NCI-H187 (cell line): Measurements from ENCODE around the gene VCAM1.
"Not testable (repeated sequence)": the region's sequence is repeated elsewhere in the genome, so short reads cannot be mapped to it uniquely, and the experiment has no call there.

ENCODE experiments used
- DNase-seq, 2 experiments: peaks; one replicate each; lab custom pipeline; 2025; lab: John Stamatoyannopoulos, UW

VCAM1 gene, protein sequence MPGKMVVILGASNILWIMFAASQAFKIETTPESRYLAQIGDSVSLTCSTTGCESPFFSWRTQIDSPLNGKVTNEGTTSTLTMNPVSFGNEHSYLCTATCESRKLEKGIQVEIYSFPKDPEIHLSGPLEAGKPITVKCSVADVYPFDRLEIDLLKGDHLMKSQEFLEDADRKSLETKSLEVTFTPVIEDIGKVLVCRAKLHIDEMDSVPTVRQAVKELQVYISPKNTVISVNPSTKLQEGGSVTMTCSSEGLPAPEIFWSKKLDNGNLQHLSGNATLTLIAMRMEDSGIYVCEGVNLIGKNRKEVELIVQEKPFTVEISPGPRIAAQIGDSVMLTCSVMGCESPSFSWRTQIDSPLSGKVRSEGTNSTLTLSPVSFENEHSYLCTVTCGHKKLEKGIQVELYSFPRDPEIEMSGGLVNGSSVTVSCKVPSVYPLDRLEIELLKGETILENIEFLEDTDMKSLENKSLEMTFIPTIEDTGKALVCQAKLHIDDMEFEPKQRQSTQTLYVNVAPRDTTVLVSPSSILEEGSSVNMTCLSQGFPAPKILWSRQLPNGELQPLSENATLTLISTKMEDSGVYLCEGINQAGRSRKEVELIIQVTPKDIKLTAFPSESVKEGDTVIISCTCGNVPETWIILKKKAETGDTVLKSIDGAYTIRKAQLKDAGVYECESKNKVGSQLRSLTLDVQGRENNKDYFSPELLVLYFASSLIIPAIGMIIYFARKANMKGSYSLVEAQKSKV

DNA sequence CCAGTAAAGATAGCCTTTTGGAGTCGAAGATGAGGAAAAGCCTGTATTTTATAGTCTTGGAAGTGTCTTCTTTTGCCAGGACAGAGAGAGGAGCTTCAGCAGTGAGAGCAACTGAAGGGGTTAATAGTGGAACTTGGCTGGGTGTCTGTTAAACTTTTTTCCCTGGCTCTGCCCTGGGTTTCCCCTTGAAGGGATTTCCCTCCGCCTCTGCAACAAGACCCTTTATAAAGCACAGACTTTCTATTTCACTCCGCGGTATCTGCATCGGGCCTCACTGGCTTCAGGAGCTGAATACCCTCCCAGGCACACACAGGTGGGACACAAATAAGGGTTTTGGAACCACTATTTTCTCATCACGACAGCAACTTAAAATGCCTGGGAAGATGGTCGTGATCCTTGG, at the start of gene VCAM1:
VCAM1 (plus strand) TSS at position 253 of the 400 bp plus-strand sequence; CDS start at position 372, 119 bp downstream.
- DNase-seq = no peak

DNA sequence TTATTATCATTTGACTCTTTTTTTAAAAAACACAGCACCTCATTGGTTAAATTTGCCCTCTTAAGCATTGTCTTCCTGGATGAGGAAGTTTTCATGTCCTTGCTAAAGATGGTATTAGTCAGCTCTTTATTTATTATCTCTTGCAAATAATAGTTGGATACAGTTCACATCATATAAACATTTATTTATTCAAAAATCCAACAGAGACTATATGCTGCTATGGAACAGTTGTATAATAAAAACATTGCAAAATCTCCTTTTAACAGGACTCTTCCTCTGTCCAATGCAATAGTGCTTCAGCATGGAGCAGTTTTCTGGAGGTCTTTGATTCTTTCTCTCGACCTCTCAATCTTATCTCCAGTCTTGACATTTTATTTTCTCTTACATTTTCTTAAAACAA, 49.5 kb upstream of the VCAM1 start:
- DNase-seq = no peak

DNA sequence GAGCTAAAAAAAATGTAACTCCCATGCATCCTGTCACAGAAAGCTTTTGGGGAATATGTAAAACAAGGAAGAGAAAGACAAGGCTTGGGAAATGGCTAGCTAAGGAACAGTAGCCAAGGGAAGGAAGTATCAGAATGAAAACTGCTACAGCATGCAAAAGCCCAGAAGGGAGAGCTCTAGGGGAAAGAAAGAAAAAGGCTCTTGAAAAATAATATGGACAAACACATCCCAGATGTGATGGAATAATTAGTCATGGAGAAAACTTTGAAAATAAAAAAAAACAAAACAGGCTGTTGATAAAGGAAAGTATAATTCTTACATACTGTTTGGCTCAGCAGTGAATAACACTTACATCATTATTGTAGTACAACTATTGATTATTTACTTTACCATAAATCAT, 47.9 kb upstream of the VCAM1 start:
- no peak for DNase-seq

DNA sequence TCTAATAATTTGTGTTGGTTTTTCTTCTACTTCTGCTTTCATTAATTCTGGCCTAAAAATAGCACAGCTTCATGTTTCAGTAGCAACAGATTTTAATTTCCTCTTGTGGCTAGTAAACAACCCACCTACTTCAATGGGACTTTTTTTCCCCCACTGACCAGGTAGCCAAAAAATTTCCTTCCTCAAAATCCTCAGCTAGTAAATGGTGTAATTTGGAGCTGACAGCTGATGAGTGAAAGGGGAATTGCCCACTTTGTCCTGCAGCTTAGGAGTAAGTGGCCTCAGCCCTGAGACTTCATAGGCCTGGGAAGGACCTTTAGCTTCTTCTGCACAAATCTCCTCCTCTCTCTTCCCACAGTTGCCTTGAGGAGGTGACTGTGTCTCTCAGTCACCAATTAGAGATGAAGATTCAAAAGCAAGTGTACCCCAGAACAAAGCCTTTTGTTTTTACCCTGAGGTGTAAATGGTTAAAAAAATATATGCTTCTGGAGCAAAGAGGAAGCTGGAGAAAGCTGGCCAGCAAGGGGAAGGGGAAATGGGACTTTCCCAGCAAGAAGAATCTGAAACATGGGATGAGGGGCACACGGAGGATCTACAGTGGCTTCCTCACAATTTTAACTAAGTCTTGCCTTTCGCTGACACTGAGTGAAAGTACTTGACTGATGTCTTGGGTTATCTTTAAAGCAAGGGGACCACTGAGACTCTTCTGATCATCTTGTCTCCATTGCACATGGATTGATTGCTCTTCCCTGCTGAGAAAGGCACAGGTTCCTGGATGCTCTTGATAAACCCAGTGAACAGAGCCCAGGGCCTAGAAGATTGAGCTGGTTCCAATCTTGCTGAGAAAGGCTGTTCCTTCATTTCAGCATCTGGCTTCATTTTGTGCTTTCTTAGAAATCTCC, 35.8 kb upstream of the VCAM1 start:
- DNase-seq = no peak

DNA sequence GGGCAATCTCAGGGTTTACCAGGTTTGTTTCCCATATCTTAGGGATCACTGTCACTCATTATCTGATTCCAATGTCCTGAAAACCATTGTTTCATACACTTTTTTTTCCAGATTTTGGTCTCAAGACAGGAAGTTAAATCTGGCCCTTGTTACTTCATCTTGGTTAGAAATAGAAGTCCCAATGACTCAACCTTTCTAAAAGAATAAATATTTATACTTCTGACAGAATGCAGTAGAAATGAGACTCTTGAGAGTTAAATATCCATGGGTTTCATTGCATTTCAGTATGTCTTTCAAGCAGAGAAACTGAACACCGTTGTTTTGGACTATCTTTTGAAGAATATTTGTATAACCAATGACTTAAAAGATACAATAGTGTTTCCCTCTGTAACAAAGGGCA, 19.8 kb upstream of the VCAM1 start:
- DNase-seq = no peak

DNA sequence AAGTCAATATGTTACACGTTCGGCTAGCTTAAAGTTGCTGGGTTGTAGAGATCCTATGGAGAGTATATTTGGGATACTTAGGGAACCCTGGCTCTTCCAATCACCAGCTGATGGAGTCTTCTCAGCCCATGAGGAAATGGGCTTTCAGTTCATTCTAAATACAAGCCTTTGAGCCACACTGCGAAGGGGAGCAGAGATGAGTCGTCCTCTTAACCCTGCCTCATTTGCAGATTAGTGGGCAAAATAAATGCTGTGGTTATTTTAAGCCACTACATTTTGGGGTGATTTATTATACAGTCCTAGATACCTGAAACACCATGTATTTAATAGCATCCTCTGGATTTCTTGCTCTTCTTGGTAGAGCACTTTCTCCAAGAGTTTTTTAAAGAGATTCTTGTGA, 19.0 kb upstream of the VCAM1 start:
- no peak for DNase-seq

DNA sequence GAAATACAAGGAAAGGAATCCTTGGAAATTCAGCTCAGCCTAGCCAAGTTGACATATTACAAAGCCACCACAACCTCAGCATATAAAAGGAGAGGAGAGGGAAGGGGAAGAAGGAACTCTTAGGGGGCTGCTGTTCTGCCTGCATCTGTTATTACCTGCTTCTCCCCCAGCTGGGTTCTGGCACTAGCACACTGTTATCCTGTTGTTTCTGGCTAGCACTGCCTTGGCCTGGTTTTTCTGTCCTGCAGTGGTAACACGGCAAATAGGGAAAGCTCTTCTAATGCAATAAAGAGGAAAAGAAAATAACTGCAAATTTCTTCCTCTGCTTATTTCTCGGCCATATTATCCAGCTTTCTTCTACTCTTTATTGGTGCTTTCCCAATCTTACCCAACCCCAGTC, 16.5 kb upstream of the VCAM1 start:
- no peak for DNase-seq

DNA sequence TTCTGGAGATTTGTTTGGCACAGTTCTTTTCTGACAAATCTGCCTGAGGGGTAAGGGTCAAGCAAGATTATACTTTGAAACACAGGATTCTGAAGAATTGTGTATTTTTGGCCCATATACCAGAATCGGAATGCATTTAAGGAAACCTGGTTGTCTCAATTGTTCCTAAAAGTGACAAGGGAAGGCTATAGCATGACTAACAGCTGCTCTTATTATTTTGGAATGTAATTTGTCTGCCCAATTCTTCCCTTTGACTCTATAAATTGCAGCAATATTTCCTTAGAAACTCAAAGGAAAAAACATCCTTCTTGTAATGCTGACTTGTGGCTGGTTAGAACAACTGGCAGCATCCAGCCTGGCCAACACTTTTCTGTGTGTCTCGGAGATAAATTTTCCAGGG, 15.8 kb upstream of the VCAM1 start:
- no peak for DNase-seq

DNA sequence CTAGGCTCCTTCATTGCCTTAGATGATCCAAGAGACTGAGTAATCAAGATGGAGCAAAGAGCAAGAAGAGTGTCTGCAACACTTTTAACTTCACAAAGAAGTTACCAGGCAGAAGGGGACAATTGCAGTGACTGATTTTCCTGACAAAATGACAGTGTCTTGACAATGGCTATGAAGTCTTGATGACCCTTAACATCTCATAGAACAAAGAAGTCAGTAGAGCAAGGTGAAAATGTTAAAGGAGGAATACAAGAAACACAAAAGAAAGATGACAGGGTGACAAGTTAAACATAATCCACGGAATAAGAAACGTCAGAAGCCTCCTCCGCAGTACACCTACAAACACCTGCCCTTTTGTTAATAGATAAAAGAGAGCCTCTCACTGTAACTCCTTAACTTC, 15.1 kb upstream of the VCAM1 start:
- DNase-seq = no peak

DNA sequence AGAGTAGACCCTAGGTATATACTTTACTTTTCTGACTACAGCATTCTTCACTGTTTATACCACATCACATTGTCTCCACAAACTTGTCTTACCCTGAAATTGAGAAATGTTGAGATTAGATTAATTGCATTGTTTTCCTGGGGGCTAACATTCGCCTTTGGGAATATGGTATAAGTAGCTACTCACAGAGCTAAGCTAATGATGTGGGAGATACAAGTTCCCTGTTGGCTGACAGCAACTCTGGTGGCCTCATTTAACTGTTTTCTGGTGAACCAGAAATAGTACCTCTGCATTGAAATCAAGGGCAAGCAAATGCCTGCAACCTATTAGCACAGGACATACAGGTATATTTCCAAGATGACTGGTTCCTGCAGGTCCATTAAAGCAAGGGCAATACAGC, 13.2 kb upstream of the VCAM1 start:
- no peak for DNase-seq

DNA sequence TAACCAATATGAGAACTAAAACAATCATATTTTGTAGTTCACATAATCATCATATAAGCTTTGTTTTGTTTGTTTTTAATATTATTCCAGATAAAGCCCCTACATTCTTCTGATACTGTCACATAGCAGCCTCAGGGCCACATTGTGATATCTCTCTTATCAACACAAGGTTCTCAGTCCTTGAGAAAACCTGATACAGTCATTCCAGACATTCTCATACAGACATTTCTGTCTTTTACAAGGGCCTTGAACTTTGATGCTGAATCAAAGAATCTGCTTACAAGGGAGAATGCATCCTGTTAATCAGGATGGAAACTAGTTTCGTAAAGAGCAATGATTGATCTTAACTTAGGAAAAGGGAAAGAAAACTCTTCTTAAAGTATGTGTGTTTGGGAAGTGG, 12.7 kb upstream of the VCAM1 start:
- DNase-seq = no peak

DNA sequence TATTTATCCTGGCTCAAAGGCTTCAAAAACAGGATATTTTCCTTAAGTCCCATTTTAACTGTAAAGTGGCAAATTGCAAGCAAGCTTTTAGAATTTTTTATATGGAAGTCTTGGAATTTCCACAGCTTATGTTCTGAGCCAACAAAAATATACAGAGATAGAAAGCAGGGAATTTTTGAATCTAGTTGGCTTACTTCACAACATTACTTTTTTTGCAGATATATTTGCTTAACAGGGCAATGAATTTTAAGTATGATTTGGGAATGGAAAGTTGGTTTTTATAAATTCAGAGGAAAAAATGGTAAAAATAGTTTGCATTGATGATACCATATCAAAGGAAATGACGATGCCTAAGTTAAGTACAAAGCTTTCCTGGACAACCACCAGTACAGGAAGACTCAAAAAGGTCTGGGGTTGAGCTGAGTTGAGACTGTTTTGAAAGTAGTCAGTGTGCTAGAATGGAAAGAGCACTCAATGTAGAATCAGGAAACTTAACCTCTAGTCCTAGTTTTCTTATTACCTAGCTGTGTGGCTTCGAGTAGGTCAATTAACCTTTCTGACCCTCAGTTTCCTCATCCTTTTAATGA, 11.0 kb upstream of the VCAM1 start:
- DNase-seq = no peak

DNA sequence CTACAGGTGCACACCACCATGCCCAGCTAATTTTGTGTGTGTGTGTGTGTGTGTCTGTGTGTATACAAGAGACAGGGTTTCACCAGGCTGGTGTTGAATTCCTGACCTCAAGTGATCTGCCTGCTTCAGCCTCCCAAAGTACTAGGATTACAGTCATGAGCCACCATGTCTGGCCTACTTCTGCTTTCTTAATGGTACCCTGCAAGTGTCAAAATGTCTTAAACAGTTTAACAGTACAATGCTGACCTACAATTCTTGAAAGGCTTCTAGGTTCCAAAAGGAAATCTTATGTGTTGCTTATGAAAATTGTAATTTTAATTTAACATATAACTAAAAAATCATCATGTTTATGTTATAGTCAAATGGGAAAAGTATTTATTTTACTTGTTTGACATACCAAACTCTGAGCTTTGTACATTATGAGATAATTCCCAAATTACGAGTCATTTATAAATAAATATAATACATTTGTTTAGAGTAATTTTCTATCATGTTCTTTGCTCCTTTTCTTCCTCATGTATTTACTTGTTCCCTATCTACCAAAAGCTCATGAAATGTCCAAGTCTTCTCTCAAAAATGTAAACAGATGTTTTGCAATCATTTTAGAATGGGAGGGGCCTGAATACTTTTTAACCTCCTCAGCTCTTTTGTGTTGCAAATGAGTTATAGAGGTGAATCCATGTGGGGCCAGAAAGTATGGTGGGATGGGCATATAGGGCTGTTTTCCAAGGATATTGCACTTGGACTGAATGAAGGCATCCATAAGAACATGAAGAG, 8.4 kb upstream of the VCAM1 start:
- DNase-seq = no peak

DNA sequence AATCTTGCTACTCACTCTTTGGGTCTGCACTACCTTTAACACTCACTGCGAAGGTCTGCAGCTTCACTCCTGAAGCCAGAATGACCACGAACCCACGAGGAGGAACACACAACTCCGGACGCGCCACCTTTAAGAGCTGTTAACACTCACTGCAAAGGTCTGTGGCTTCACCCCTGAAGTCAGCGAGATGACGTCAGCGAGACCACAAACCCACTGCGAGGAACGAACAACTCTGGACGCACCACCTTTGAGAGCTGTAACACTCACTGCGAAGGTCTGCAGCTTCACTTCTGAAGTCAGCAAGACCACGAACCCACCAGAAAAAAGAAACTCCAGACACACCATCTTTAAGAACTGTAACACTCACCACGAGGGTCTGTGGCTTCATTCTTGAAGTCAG, 6.5 kb upstream of the VCAM1 start:
- not testable (repeated sequence) for DNase-seq

DNA sequence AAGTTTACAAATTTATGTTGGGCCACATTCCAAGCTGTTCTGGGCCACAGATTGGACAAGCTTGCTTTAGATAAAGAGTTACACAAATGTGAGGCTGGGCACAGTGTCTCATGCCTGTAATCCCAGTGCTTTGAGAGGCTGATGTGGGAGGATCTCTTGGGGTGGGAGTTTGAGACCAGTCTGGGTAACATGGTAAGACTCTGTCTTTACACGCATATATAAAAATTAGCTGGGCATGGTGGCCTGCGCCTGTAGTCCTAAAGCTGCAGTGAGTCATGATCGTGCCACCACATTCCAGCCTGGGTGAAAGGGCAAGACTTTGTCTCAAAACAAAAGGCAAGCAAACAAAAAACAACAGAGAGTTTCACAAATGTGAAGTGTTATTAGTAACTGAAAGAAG, 5.9 kb upstream of the VCAM1 start:
- no peak for DNase-seq

DNA sequence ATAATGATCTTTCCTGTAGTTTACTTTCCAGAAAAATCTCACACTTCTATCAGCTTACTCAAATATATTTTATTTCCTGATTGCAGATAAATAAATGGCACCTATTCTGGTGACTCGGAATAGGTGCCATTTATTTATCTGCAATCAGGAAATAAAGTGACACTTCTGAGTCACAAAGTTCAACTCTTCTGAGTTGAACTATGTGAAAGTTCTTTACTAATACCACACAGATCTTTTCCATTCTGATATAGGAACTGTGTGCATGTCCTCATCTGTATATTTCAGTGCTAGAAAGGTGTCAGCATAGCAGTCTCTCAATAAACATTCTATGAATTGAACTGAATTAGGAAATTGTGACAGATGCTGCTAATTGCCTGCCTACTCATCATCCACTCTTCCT, 4.9 kb upstream of the VCAM1 start:
- DNase-seq = no peak

DNA sequence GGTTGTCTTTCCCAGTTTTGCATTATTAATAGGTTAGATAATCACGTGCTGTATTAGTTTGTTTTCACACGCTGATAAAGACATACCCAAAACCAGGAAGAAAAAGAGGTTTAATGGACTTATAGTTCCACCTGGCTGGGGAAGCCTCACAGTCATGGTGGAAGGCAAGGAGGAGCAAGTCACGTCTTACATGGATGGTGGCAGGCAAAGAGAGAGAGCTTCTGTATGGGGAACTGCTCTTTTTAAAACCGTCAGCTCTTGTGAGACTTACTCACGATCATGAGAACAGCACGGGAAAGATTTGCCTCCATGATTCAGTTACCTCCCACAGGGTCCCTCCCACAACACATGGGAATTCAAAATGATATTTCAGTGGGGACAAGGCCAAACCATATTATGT, 2.3 kb upstream of the VCAM1 start:
- DNase-seq = no peak

DNA sequence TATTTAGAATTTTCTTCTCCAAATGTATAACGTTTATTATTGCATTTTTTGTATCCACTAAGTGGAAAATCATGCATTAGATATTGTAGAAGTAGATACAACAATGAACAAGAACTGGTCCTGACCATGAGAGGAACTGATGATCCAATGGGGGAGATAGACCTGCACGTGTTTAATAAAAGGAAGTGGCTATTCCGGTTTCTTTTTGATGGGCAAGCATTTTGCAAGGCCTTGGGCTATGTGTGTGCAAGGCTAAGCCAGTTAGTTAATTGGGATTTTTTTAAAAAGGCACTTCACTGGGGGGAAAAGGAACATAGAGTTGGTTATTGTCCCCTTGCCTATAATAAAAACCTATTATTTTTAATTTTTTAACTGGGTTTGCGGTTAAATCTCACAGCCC, 961 bp upstream of the VCAM1 start:
- DNase-seq = no peak

DNA sequence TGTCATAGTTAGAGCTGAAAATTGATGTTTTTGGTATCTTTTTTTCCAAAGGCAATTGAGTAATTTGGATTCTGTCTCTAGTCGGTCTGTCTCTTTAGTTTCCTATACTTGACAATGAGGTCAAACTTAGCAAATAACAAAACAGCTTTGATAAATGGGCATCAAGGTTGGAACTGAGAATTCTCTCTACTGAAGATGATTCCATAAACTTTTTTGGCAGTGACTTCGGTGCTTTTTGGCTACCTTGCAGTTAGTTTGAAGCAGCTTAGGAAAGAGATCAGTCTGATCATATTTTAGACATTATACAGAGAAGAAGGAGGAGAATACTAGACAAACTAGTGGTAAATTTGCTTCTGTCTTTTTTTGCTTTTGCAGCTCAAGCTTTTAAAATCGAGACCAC, 559 bp downstream of the VCAM1 start:
- DNase-seq = no peak

DNA sequence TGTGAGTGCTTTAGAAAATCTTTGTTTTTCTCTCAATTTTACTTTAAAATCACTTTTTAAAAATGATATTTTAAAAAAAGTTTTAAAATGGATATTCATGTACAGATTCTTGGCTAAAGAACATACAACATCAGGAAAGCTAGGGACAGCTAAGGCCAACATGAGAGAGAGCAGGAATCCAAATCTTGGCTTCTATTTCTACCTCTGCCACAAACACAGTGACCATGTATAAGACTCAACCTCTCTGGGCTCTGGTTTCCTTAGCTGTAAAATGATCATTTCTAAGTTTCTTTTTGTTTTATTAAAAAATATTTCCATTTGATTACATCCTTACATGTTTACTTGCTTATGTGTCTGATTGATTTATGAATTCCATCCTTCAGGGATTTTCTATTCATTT, 1.2 kb downstream of the VCAM1 start:
- DNase-seq = no peak

DNA sequence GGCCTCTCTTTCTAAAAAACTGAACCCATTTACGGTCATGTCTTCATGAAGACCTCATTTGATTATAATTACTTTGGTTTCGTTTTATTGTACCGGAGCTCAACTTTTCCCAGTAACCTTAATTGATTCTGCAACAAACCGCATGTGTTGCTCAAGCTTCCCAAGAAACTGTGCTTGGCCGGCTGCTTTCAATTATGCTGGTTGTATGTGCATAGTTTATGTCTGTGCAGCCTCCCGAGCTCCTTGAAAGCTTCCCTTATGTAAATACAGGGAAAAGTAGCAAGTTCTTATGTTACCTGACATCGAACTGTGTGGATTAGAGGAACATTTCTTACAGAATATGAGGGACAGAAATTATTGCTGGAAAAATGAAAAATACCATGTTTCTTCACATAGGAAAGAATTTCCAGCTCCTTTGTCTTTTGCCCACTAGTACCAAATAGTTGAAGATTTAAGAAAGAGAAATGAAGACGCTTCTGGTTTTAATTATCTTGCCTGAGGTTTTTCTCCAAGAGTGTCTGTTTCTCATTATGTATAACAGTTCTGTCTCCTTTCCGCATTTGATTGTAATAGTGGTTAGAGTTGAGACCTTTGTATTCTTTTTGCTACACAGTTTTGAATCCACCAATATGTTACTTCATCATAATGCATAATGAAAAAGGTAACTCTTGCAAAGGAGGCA, 2.1 kb downstream of the VCAM1 start:
- no peak for DNase-seq
